Epithelial cell of prostate (primary cell): Measurements from ENCODE around the gene GALNT14.

Experiments
- DNase-seq: peaks from one replicate; pipeline ENCODE4 v3.0.0-alpha.2; 2011; ENCODE audit warnings: low read depth, low spot score
- H3K27ac ChIP-seq: fragments of 450-650 bp; 2 replicates; pipeline ENCODE4 v1.5.1; 2017; ENCODE audit warnings: mild to moderate bottlenecking

Gene GALNT14

GRCh38 chr2:31136732-31137131, 1.5 kb downstream of the GALNT14 start:
- no peak for DNase-seq
- H3K27ac ChIP-seq: no peak overlapping the region

GRCh38 chr2:31136000-31136399, 2.2 kb downstream of the GALNT14 start:
- DNase-seq: no peak
- H3K27ac ChIP-seq: no peak overlapping the region

DNA sequence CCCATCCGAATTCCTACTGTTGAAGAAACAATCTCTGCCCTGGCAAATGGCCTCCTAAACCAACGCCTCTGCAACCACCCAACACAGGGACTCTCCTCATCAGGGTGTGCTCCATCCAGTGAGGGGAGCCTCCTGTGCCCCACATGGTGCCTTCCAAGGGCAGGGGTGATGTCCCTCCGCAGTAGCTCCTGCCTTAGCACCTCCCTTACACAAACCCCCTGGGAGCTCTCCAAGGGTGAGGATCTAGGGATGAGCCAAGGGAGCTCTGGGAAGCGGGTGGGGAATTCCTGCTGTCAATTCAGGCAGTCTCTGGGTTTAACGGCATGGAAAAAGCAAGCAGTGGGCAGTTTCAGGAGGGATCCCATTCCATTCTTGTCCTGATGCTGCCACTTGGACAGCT, 3.8 kb downstream of the GALNT14 start:
- no peak for DNase-seq
- H3K27ac ChIP-seq: no peak overlapping the region

DNA sequence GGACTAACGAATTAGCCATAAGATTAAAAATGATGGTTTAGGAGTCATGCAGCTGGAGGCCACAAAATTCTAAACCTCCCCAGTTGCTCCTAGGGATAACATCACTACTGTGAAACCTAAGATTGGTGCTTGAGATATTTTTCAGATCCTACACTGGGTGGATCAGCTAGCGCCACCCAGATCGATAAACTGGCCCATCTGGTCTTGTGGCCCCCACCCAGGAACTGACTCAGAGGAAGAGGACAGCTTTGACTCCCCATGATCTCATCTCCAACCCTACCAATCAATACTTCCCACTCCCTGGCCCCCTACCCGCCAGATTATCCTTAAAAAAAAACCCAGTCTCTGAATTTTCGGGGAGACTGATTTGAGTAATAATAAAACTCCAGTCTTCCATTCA, 5.5 kb downstream of the GALNT14 start:
- DNase-seq: no peak
- no peak overlapping the region for H3K27ac ChIP-seq

GRCh38 chr2:31131871-31132270, 6.4 kb downstream of the GALNT14 start:
- DNase-seq: no peak

GRCh38 chr2:31129375-31130171, 8.7 kb downstream of the GALNT14 start:
- no peak overlapping the region for H3K27ac ChIP-seq
- DNase-seq: no peak

More at GRCh38 chr2:31131871-31132270, 6.4 kb downstream of the GALNT14 start:
- no peak overlapping the region for H3K27ac ChIP-seq

GRCh38 chr2:31127931-31128330, 10.3 kb downstream of the GALNT14 start:
- DNase-seq: no peak
- no peak overlapping the region for H3K27ac ChIP-seq

- no peak for DNase-seq
Measured at GRCh38 chr2:31125918-31126695, 12.1 kb downstream of the GALNT14 start.

GRCh38 chr2:31124904-31125303, 13.3 kb downstream of the GALNT14 start:
- DNase-seq: no peak
- H3K27ac ChIP-seq: no peak overlapping the region

More at GRCh38 chr2:31125918-31126695, 12.1 kb downstream of the GALNT14 start:
- no peak overlapping the region for H3K27ac ChIP-seq

DNA sequence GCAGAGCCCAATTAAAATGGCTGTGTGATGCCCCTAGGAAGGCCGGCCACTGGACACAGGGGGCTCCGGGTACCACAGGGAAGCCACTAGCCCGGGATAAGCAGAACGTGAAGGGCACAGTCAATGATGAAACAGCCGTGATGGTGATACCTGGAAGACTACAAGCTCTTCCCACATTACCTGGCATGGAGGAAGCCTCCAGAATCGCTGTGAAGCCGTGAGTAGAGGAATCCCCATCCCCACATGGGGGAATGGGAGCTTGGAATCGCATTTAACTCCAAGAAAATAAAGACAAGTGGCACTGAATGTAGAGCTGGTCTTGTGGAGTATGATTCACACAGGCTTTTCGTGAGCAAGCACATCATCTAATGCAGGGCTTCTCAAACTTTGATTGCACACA, 16.1 kb downstream of the GALNT14 start:
- no peak overlapping the region for H3K27ac ChIP-seq
- no peak for DNase-seq

DNA sequence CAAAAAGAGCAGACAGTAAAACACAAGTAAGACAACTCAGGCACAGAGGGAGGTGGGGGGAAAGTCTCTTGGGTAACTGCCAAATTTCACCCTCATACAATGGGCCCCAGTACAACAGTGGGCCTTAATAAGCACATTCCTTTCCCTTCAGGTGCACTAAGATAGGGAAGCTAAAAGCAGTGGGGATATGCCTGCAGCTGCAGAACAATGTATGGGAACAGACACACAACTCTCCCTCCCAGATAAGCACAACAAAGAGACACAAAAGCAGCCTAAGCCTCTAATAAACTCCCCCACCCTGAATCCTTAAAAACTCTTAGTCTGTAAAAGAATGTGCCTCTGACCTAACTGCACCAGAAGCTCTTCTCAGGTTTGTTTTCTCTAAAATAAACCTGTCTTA, 24.5 kb downstream of the GALNT14 start:
- no peak for DNase-seq
- no peak overlapping the region for H3K27ac ChIP-seq

DNA sequence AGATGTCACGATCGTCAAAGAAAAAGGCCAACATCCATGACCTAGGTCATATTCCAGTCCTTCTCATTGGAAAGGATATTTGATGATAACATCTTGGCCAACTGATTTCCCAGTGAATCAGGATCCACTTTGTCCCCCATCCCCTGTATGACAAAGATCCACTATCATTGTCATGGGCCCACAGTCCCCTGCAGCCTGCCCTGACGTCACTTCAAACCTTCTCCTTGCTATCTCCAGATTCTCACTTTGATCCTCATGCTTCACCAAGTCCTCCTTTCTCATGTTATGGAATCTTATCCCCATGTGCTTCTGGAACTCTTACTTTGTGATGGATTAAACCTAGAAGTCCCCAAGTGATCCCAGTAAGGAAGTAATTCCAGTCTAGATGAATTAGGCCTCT, 25.7 kb downstream of the GALNT14 start:
- no peak for DNase-seq
- H3K27ac ChIP-seq: no peak overlapping the region

- DNase-seq: no peak
- no peak overlapping the region for H3K27ac ChIP-seq
Measured at GRCh38 chr2:31110998-31111397, 27.2 kb downstream of the GALNT14 start.

GRCh38 chr2:31110431-31110830, 27.8 kb downstream of the GALNT14 start:
- H3K27ac ChIP-seq: no peak overlapping the region
- DNase-seq: no peak

- no peak for DNase-seq
- H3K27ac ChIP-seq: no peak overlapping the region
Measured at GRCh38 chr2:31109633-31110192, 28.5 kb downstream of the GALNT14 start.

DNA sequence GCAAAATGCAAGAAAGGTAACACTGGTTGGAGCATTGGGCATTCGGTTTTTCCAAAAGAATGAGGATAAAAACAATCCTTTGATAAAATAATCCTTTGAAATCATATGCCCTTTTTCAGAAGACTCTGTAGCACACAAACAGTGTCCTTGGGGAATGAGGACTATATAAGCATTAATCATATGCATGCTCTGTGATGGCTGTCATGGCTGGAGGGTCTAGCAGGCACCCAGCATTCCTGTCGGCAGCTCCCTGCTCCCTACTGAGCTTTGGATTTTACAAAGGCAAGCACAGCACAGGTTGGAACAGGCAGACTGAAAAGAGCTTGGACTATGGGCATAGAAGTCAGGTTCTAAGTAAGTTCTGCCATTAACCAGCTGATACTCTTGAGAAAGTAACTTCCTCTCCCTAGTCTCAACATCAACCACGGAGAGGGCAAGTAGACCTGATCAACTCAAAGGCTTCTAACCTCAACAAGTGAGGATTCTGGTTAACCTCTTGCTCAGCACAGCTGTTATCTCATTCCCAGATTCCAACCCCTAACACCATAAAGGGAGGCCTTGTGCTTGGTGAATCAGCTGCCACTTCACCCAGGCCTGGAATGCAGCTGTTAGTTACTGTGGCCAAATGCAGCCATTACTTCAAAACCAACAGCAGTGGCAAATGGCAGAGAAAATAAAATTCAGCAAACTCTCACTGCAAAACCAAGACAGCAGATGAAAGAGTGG, 29.5 kb downstream of the GALNT14 start:
- DNase-seq: no peak
- no peak overlapping the region for H3K27ac ChIP-seq

DNA sequence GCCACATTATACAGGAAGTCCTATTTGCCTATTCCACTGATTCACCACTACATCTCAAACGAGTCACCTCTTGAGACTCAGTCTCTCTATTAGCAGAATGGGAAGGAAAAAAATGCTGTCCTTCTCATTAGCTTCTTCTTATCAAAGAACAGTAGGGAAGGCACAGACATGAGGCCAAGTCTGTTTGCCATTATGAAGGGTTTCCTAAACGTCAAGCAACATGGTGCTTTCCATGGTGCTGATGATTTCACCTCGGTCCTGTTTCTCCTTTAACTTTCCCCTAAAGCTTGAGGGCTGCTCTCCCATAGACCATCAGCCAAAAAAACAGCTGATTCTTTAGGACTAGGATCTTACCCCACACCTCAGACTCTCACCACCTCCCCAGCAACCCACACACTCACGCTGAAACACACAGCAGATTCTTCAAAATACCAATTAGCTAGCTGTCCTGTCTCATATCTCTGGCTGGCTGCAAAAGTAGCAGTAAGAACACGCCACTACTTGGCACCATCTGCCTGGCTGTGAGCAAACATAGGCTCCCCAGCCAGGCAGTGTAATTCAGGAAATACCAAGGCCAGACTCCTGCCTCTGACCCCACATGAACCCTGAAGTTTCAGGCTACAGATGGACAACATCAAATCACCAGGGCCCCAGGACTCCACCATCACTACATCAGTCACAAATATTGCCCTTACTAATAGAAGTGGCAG, 30.5 kb downstream of the GALNT14 start:
- DNase-seq: no peak

GRCh38 chr2:31101701-31102100, 36.5 kb downstream of the GALNT14 start:
- H3K27ac ChIP-seq: no peak overlapping the region
- DNase-seq: no peak

More for the DNA sequence above, 30.5 kb downstream of the GALNT14 start:
- H3K27ac ChIP-seq: no peak overlapping the region

- H3K27ac ChIP-seq: no peak overlapping the region
- no peak for DNase-seq
Measured at GRCh38 chr2:31097962-31098613, 40.2 kb downstream of the GALNT14 start.
